Measurements from ENCODE around the gene SMARCC1. TPM values are rescaled to one million over a fixed set of nuclear protein-coding genes. Genes with fewer than 3 reads are reported as not detected.

The SMARCC1 gene
- total RNA-seq, 1 experiment from 2014 or later, result 249 TPM

DNA sequence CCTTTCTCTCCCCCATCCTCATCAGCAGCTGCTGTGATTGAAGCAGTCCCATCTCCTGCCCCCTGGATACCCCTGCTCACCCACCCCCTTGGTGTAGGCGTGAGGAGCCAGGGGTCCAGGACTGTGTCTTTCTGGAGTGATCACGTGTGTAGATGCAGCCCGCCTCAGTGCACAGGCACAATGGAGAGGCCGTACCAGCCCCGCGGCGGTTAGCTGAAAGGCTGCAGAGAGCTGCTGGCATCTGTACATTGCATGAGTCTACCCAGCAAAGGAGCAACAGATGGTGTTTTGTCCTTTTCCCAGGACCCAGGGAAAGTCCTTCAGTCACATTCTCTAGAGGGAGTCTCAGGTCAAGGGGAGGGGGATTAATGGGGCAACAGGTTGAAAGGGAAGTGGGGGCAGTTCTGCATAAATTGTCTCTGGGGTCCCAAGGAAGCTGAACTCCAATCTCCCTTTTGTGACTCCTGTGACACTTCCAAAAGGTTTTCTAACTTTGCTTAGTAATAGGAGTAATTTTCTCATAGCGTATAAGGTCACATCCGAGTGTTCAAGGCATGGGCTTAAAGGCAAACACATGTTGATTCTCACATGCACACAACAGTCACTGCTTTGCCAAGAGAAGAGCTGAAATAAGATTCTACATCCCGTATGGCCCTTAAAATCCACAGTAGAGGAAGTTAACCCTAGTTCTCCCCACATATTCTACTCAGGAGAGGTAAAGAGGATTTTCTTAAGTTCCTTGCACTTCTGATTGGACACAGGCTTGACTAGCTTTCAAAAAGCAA is 210.1 kb downstream of the SMARCC1 start:
- no peak for ATAC-seq
- no peaks in the 10 kb centered on the region for H3K36me3 Mint-ChIP-seq
- H3K4me3 Mint-ChIP-seq, result no peak overlapping the region
- CTCF ChIA-PET, result interaction anchor here (1.3 to 1.7 kb wide), 4 partner anchors 49 to 266 kb away, joined by 3 to 5 read pairs (median 4); no protein-coding TSS in a partner anchor
- no peak for DNase-seq (ENCODE audit: low spot score)
- TF ChIP-seq NFYB (CRISPR knock-in tag; conservative IDR thresholded peaks at IDR 0.05; ENCODE audit: low read depth) (no peak), JAZF1 (CRISPR knock-in tag; IDR thresholded peaks at IDR 0.05) (no peak), NFE2L1 (CRISPR knock-in tag; IDR thresholded peaks at IDR 0.05) (no peak), NFATC4 (CRISPR knock-in tag; IDR thresholded peaks at IDR 0.05) (no peak), ZNF317 (CRISPR knock-in tag; IDR thresholded peaks at IDR 0.05; ENCODE audit: borderline replicate concordance, low read depth) (no peak), SOX15 (CRISPR knock-in tag; IDR thresholded peaks at IDR 0.05) (no peak), SMAD3 (CRISPR knock-in tag; IDR thresholded peaks at IDR 0.05; ENCODE audit: borderline replicate concordance) (no peak), HMGA2 (CRISPR knock-in tag; IDR thresholded peaks at IDR 0.05) (no peak), TEAD1 (CRISPR knock-in tag; IDR thresholded peaks at IDR 0.05) (no peak), ZNF219 (CRISPR knock-in tag; IDR thresholded peaks at IDR 0.05; ENCODE audit: borderline replicate concordance) (no peak)
- TF ChIP-seq, protein P1, sequence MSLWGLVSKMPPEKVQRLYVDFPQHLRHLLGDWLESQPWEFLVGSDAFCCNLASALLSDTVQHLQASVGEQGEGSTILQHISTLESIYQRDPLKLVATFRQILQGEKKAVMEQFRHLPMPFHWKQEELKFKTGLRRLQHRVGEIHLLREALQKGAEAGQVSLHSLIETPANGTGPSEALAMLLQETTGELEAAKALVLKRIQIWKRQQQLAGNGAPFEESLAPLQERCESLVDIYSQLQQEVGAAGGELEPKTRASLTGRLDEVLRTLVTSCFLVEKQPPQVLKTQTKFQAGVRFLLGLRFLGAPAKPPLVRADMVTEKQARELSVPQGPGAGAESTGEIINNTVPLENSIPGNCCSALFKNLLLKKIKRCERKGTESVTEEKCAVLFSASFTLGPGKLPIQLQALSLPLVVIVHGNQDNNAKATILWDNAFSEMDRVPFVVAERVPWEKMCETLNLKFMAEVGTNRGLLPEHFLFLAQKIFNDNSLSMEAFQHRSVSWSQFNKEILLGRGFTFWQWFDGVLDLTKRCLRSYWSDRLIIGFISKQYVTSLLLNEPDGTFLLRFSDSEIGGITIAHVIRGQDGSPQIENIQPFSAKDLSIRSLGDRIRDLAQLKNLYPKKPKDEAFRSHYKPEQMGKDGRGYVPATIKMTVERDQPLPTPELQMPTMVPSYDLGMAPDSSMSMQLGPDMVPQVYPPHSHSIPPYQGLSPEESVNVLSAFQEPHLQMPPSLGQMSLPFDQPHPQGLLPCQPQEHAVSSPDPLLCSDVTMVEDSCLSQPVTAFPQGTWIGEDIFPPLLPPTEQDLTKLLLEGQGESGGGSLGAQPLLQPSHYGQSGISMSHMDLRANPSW (CRISPR knock-in tag; conservative IDR thresholded peaks at IDR 0.05; ENCODE audit: low read depth), result no peak
- TF ChIP-seq, protein P2, sequence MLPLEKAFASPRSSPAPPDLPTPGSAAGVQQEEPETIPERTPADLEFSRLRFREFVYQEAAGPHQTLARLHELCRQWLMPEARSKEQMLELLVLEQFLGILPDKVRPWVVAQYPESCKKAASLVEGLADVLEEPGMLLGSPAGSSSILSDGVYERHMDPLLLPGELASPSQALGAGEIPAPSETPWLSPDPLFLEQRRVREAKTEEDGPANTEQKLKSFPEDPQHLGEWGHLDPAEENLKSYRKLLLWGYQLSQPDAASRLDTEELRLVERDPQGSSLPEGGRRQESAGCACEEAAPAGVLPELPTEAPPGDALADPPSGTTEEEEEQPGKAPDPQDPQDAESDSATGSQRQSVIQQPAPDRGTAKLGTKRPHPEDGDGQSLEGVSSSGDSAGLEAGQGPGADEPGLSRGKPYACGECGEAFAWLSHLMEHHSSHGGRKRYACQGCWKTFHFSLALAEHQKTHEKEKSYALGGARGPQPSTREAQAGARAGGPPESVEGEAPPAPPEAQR (CRISPR knock-in tag; IDR thresholded peaks at IDR 0.05), result no peak
- H3K9me3 Mint-ChIP-seq, result no peaks in the 10 kb centered on the region
- H3K27me3 Mint-ChIP-seq (ENCODE audit: low read depth), result peaks cover 22% of the 10 kb centered on the region
- POLR2A ChIA-PET, result interaction anchor here (0.6 kb wide), 1 partner anchor 76 kb away, joined by 7 read pairs; no protein-coding TSS in a partner anchor
- no peaks in the 10 kb centered on the region; the same call in 1 of the 2 replicates for H3K4me1 Mint-ChIP-seq
- no peak overlapping the region for H3K27ac Mint-ChIP-seq

DNA sequence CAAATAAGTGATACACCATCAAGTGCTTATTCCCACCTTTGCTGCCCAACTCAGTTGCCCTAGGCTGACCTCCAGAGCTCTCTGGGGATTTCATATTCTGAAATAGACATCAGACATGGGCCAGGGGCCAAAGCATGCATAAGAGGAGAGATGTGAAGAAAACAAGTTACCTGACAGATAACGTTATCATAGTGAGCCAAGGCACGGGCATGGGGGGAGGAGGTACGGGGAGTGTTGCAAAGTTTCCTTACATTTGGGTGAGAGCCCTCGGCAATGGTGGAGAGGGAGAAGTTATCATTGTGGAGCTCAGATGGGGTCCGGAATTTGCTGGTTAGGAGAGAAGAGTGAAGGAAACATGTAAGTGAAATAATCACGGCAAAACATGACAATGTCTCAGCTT is 212.8 kb downstream of the SMARCC1 start:
- H3K9me3 Mint-ChIP-seq, result no peaks in the 10 kb centered on the region
- POLR2A ChIA-PET, result no interaction called here
- CTCF ChIA-PET, result interaction anchor here (0.5 kb wide), 1 partner anchor 50 kb away, joined by 4 read pairs; no protein-coding TSS in a partner anchor
- ATAC-seq (no peak), DNase-seq (ENCODE audit: low spot score) (no peak)
- TF ChIP-seq KAT7 (CRISPR knock-in tag; IDR thresholded peaks at IDR 0.05; ENCODE audit: borderline replicate concordance) (no peak), ZNF416 (CRISPR knock-in tag; IDR thresholded peaks at IDR 0.05) (no peak), IRF2 (CRISPR knock-in tag; IDR thresholded peaks at IDR 0.05; ENCODE audit: borderline replicate concordance, low read depth) (no peak), ZNF219 (CRISPR knock-in tag; IDR thresholded peaks at IDR 0.05; ENCODE audit: borderline replicate concordance) (no peak), TEAD4 (CRISPR knock-in tag; IDR thresholded peaks at IDR 0.05) (no peak), ELF4 (CRISPR knock-in tag; IDR thresholded peaks at IDR 0.05; ENCODE audit: low read depth) (no peak)
- TF ChIP-seq, protein P3, sequence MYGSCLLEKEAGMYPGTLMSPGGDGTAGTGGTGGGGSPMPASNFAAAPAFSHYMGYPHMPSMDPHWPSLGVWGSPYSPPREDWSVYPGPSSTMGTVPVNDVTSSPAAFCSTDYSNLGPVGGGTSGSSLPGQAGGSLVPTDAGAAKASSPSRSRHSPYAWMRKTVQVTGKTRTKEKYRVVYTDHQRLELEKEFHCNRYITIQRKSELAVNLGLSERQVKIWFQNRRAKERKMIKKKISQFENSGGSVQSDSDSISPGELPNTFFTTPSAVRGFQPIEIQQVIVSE (CRISPR knock-in tag; IDR thresholded peaks at IDR 0.05; ENCODE audit: borderline replicate concordance), result no peak
- no peaks in the 10 kb centered on the region for H3K36me3 Mint-ChIP-seq
- H3K4me3 Mint-ChIP-seq, result no peak overlapping the region
- no peaks in the 10 kb centered on the region for H3K4me1 Mint-ChIP-seq
- H3K27ac Mint-ChIP-seq, result no peak overlapping the region
- peaks cover 4% of the 10 kb centered on the region; the same call in 1 of the 2 replicates for H3K27me3 Mint-ChIP-seq (ENCODE audit: low read depth)
